ENCODE results near the gene HOXD3.

Gene HOXD3

GRCh38 chr2:176189681-176190641 lies 32.9 kb downstream of the HOXD3 start:
- peaks cover 17% of the 10 kb centered on the region for H3K27me3 ChIP-seq (ENCODE audit: control insufficient read depth, insufficient read depth, low read length)
- no peak for TF ChIP-seq CTCF (IDR thresholded peaks at IDR 0.05)

GRCh38 chr2:176192351-176192750 lies 35.2 kb downstream of the HOXD3 start:
- Histone ChIP-seq H3K36me3 (ENCODE audit: control insufficient read depth, insufficient read depth, low read length) (no peaks in the 10 kb centered on the region), H3K4me2 (ENCODE audit: low read length) (no peak overlapping the region), H3K9ac (no peak overlapping the region), H3K27ac (no peak overlapping the region), H3K27me3 (ENCODE audit: control insufficient read depth, insufficient read depth, low read length) (peaks cover 17% of the 10 kb centered on the region), H3K9me3 (ENCODE audit: control insufficient read depth, low read length) (no peaks in the 10 kb centered on the region), H3K4me1 (peaks cover 3% of the 10 kb centered on the region), H2AFZ (no peak overlapping the region), H3K79me2 (no peaks in the 10 kb centered on the region), H3K4me3 (ENCODE audit: low read depth, low read length) (no peak overlapping the region)
- TF ChIP-seq CTCF (IDR thresholded peaks at IDR 0.05) = no peak

More at GRCh38 chr2:176189681-176190641, 32.9 kb downstream of the HOXD3 start:
- H3K36me3 ChIP-seq (ENCODE audit: control insufficient read depth, insufficient read depth, low read length) = no peaks in the 10 kb centered on the region
- no peaks in the 10 kb centered on the region for H3K9me3 ChIP-seq (ENCODE audit: control insufficient read depth, low read length)
- no peak overlapping the region for H3K4me3 ChIP-seq (ENCODE audit: low read depth, low read length)
- H3K9ac ChIP-seq = no peak overlapping the region
- peak overlapping the region; percentile 44 for H3K4me2 ChIP-seq (ENCODE audit: low read length)
- H3K27ac ChIP-seq = no peak overlapping the region
- H3K4me1 ChIP-seq = peaks cover 3% of the 10 kb centered on the region
- H2AFZ ChIP-seq = no peak overlapping the region
- no peaks in the 10 kb centered on the region for H3K79me2 ChIP-seq

GRCh38 chr2:176193048-176193447 lies 35.9 kb downstream of the HOXD3 start:
- peaks cover 13% of the 10 kb centered on the region for H3K27me3 ChIP-seq (ENCODE audit: control insufficient read depth, insufficient read depth, low read length)
- no peak for TF ChIP-seq CTCF (IDR thresholded peaks at IDR 0.05)

GRCh38 chr2:176199902-176200301 lies 42.8 kb downstream of the HOXD3 start:
- Histone ChIP-seq H3K27ac (no peak overlapping the region), H3K36me3 (ENCODE audit: control insufficient read depth, insufficient read depth, low read length) (no peaks in the 10 kb centered on the region), H3K4me3 (ENCODE audit: low read depth, low read length) (no peak overlapping the region), H3K79me2 (no peaks in the 10 kb centered on the region), H3K27me3 (ENCODE audit: control insufficient read depth, insufficient read depth, low read length) (no peaks in the 10 kb centered on the region), H3K4me2 (ENCODE audit: low read length) (no peak overlapping the region), H3K9ac (no peak overlapping the region), H2AFZ (no peak overlapping the region), H3K4me1 (no peaks in the 10 kb centered on the region), H3K9me3 (ENCODE audit: control insufficient read depth, low read length) (no peaks in the 10 kb centered on the region)
- TF ChIP-seq CTCF (IDR thresholded peaks at IDR 0.05) = no peak

More at GRCh38 chr2:176193048-176193447, 35.9 kb downstream of the HOXD3 start:
- no peaks in the 10 kb centered on the region for H3K36me3 ChIP-seq (ENCODE audit: control insufficient read depth, insufficient read depth, low read length)
- H3K27ac ChIP-seq = no peak overlapping the region
- no peaks in the 10 kb centered on the region for H3K79me2 ChIP-seq
- H3K4me3 ChIP-seq (ENCODE audit: low read depth, low read length) = no peak overlapping the region
- no peak overlapping the region for H3K4me2 ChIP-seq (ENCODE audit: low read length)
- H2AFZ ChIP-seq = no peak overlapping the region
- H3K9ac ChIP-seq = no peak overlapping the region
- H3K9me3 ChIP-seq (ENCODE audit: control insufficient read depth, low read length) = no peaks in the 10 kb centered on the region
- no peaks in the 10 kb centered on the region for H3K4me1 ChIP-seq
